IPS DF 6.9 (cell line): ENCODE data around the gene RABIF.
"Not testable (repeated sequence)": the region's sequence is repeated elsewhere in the genome, so short reads cannot be mapped to it uniquely, and the experiment has no call there.

Experiments
- DNase-seq: peaks from one replicate; pipeline ENCODE4 v3.0.0-alpha.2; 2013; ENCODE audit warnings: low read depth, low spot score
- H3K27ac ChIP-seq: one replicate; pipeline ENCODE4 v1.5.1; 2013; ENCODE audit warnings: low read length, control low read depth
- H3K27me3 ChIP-seq: 2 replicates; pipeline ENCODE4 v1.6.1; 2013; ENCODE audit warnings: mild to moderate bottlenecking, low read length; ENCODE audit not compliant: control insufficient read depth, insufficient read depth
- H3K36me3 ChIP-seq: 2 replicates; pipeline ENCODE4 v1.6.1; 2013; ENCODE audit warnings: low read length; ENCODE audit not compliant: control insufficient read depth, insufficient read depth
- H3K4me1 ChIP-seq: 2 replicates; pipeline ENCODE4 v1.6.1; 2013; ENCODE audit warnings: low read length; ENCODE audit not compliant: control insufficient read depth, insufficient read depth
- H3K4me3 ChIP-seq: 2 replicates; pipeline ENCODE4 v1.5.1; 2013; ENCODE audit warnings: mild to moderate bottlenecking, low read length
- H3K9me3 ChIP-seq: 2 replicates; pipeline ENCODE4 v1.6.1; 2013; ENCODE audit warnings: low read length, inconsistent platforms; ENCODE audit not compliant: control insufficient read depth, insufficient read depth
- WGBS: extraction: QIAGEN DNeasy Blood & Tissue Kit; methylation state at CpG from one replicate; pipeline ENCODE4 v1.1.7; 2013; ENCODE audit warnings: mixed read lengths, missing lambda C conversion rate; ENCODE audit not compliant: insufficient read length, insufficient coverage; 5-methylcytosine and 5-hydroxymethylcytosine counted together

RABIF gene

DNA sequence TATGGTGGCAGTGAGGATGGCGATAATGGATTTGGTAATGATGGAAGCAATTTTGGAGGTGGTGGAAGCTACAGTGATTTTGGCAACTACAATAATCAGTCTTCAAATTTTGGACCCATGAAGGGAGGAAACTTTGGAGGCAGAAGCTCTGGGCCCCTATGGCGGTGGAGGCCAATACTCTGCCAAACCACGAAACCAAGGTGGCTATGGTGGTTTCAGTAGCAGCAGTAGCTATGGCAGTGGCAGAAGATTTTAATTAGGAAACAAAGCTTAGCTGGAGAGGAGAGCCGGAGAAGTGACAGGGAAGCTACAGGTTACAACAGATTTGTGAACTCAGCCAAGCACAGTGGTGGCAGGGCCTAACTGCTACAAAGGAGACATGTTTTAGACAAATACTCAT is 23.5 kb upstream of the RABIF start:
- H3K27me3 ChIP-seq, H3K4me1 ChIP-seq, H3K27ac ChIP-seq, H3K9me3 ChIP-seq, DNase-seq, H3K4me3 ChIP-seq: not testable (repeated sequence)
- no CpG with 5 or more reads among the region's 4 CpGs for WGBS
- peaks cover 25% of the 10 kb centered on the region; the same call in 1 of the 2 replicates for H3K36me3 ChIP-seq

DNA sequence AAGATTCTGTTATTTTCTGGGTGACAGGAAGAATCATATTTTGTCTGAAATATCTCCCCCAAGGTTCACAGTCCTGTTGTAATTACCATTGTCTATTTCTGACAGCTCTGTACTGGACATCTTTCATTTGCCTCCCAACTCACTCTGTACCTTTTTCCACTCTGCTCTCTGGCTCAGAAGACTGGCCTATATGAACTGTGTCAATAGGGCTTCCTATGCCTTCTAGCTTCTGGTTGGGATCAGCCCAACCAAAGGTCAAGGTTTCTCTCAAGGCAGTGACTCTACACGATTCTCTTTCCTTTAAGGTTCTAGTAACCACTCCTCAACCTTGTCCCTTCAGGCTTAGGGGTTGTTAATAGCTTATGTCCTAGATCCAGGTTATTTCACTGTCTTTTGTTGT is 20.5 kb upstream of the RABIF start:
- no CpG with 5 or more reads among the region's 1 CpG for WGBS
- Histone ChIP-seq H3K36me3 (peaks cover 20% of the 10 kb centered on the region; the same call in 1 of the 2 replicates), H3K27me3 (no peaks in the 10 kb centered on the region), H3K27ac (no peak overlapping the region), H3K4me1 (no peaks in the 10 kb centered on the region), H3K9me3 (no peaks in the 10 kb centered on the region), H3K4me3 (no peak overlapping the region)
- no peak for DNase-seq

DNA sequence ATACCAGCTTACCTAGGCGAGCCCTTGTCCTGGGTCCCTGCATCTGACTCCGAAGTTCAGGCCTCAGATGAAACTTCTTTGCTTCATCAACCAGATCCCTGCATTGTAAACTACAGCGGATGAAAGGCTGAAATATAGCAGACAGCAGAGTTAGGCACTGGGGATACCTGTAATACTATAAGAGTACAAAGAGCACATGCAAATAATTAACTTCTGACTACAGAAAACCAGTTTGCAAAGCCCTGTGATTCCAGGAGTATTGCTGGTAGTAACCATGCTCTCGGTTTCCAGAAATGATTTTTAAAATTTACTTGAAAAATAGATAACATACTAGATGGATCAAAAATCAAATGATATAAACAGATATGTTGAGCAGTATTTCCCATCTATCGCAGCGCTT is 20.0 kb upstream of the RABIF start:
- Histone ChIP-seq H3K4me3 (no peak overlapping the region), H3K36me3 (peaks cover 18% of the 10 kb centered on the region; the same call in 1 of the 2 replicates), H3K4me1 (no peaks in the 10 kb centered on the region), H3K9me3 (no peaks in the 10 kb centered on the region), H3K27ac (no peak overlapping the region), H3K27me3 (no peaks in the 10 kb centered on the region)
- DNase-seq = no peak
- WGBS = no CpG with 5 or more reads among the region's 6 CpGs

DNA sequence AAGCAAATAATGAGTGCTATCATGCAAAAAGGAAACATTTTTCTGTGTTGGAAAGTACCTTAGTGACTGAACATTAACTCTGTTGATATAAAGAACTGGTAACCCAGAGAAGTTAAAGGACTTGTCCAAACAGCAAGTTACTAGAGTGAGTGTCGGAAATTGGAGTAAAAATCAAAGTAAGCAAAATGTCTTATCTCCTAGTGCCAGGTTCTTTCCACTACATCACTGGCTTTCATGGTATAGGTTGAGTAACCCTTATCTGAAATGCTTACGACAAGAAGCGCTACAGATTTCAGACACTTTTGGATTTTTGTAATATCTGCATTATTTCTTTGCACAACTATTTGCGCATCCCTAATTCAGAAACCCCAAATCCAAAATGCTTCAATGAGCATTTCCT is 16.4 kb upstream of the RABIF start:
- DNase-seq = no peak
- Histone ChIP-seq H3K9me3 (no peaks in the 10 kb centered on the region), H3K4me1 (no peaks in the 10 kb centered on the region), H3K36me3 (peaks cover 7% of the 10 kb centered on the region; the same call in 1 of the 2 replicates), H3K27ac (no peak overlapping the region), H3K27me3 (no peaks in the 10 kb centered on the region), H3K4me3 (no peak overlapping the region)
- WGBS = no CpG with 5 or more reads among the region's 4 CpGs

DNA sequence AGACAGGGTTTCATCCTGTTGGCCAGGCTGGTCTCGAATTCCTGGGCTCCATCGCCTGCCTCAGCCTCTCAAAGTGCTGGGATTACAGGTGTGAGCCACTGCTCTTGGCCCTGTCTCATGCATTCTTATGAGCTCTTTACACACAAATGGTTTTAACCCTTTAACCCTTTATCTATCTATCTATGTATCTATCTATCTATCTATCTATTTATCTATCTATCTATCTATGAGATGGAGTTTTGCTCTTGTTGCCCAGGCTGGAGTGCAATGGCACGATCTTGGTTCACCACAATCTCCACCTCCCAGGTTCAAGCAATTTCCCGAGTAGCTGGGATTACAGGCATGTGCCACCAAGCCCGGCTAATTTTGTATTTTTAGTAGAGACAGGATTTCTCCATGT is 14.9 kb upstream of the RABIF start:
- DNase-seq, H3K4me3 ChIP-seq, H3K9me3 ChIP-seq, H3K36me3 ChIP-seq, H3K27ac ChIP-seq, H3K27me3 ChIP-seq, H3K4me1 ChIP-seq: not testable (repeated sequence)
- no CpG with 5 or more reads among the region's 5 CpGs for WGBS

DNA sequence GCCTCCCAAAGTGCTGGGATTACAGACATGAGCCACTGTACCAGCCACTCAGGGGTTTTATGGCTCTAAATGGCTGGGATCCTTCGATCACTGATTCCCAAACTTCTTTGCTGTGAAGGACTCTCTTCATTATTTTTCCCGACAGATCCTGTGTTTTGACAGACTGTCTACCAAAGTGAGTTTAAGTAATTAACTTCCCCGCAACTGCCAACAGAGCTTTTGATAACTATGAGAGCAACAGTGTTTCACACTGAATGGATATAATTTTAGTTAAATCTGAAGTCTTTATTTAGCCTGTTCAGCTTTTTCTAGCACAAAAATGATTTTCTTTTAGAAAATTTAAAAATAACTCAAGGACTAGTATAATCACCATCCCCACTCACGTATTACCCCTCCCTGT is 12.6 kb upstream of the RABIF start:
- DNase-seq = no peak
- Histone ChIP-seq H3K9me3 (no peaks in the 10 kb centered on the region), H3K27me3 (no peaks in the 10 kb centered on the region), H3K4me3 (no peak overlapping the region), H3K36me3 (peaks cover 2% of the 10 kb centered on the region; the same call in 1 of the 2 replicates), H3K4me1 (no peaks in the 10 kb centered on the region), H3K27ac (no peak overlapping the region)
- WGBS = no CpG with 5 or more reads among the region's 4 CpGs

DNA sequence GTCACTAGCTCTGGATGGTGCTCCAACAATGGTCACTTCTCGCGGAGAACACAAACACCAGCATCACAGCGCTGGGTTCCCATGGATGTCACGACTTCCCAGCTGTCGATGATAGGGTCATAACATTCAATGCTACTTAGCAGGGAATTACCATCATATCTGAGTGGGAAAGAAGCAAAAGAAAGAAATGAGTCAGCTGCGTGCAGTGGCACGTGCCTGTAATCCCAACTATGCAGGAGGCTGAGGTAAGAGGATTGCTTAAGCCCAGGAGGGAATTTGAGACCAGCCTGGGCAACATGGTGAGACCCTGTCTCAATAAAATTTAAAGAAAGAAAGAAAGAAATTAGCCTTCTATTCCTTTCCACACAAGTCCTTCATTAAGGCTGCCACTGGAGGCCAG is 3.6 kb upstream of the RABIF start:
- WGBS = no CpG with 5 or more reads among the region's 7 CpGs
- Histone ChIP-seq H3K27me3 (no peaks in the 10 kb centered on the region), H3K36me3 (peaks cover 13% of the 10 kb centered on the region; the same call in 1 of the 2 replicates), H3K4me3 (no peak overlapping the region), H3K9me3 (no peaks in the 10 kb centered on the region), H3K4me1 (no peaks in the 10 kb centered on the region), H3K27ac (no peak overlapping the region)
- DNase-seq = no peak

DNA sequence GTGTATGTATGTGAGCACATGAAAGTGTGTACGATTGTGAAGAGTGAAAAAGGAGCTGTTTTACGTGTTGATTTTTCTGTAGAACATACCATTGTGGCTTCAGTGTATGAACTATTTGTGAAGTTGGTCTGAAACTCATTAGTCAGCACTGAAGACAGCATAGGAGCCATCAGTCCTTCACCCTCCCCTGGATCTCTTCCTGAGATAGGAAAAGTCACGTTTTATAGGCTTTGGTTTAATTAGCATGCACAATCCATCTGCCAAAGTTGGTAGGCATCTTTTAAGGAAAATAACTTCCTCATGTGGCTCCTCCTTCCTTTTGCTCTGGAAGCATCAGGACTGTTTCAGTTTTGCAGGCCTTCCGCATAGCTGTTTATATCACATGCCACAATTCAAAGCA is 1.4 kb upstream of the RABIF start:
- H3K27ac ChIP-seq = no peak overlapping the region
- DNase-seq = no peak
- no peaks in the 10 kb centered on the region for H3K4me1 ChIP-seq
- no peaks in the 10 kb centered on the region for H3K27me3 ChIP-seq
- H3K4me3 ChIP-seq = no peak overlapping the region
- WGBS = 100% methylated on average over 2 of the region's 4 CpGs
- H3K36me3 ChIP-seq = peaks cover 9% of the 10 kb centered on the region; the same call in 1 of the 2 replicates
- H3K9me3 ChIP-seq = no peaks in the 10 kb centered on the region

DNA sequence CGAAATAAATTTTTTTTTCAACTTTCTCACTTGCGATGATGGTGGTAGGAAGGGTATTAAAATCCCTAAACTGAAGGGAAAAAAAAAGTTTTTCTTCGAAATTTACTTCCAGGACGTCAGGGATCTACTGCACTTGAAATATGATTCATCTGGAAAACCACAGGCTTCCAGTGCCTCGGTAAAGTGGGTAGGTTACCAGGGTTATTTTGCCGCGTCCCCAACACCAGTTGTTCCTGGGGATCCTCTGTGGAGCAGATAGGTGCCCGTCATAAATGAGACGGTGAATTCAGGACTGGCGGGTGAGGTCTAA is 773 bp downstream of the RABIF start:
- Histone ChIP-seq H3K9me3 (no peaks in the 10 kb centered on the region), H3K27ac (no peak overlapping the region), H3K27me3 (no peaks in the 10 kb centered on the region), H3K4me1 (no peaks in the 10 kb centered on the region), H3K4me3 (peak overlapping the region; percentile 72; the same call in 1 of the 2 replicates), H3K36me3 (peaks cover 6% of the 10 kb centered on the region; the same call in 1 of the 2 replicates)
- DNase-seq = peak; percentile 20
- no CpG with 5 or more reads among the region's 10 CpGs for WGBS

DNA sequence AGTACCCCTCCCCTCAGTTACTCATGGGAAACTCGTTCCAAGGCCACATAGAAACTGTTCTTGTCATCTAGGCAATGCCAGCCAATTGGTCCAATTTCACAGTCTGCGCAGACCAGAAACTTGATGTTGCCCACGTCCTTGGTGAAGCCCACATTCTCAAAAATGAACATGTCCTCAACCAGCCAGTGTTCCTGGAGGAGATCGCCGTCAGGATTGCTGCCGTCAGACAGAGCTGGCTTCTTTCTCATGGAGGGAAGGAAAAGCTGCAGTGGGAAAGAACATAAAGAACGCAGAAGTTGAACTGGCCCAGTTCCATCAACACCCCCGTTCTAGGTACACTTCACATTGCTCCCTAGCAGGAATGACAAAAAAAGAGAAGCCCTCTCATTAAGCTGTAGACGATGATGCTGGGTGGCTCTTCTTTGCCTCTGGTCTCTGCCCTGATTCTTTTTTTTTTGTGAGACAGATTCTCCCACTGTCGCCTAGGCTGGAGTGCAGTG is 7.9 kb downstream of the RABIF start:
- H3K9me3 ChIP-seq = no peaks in the 10 kb centered on the region
- DNase-seq = no peak
- no peaks in the 10 kb centered on the region for H3K27me3 ChIP-seq
- H3K4me3 ChIP-seq = no peak overlapping the region
- no peaks in the 10 kb centered on the region for H3K4me1 ChIP-seq
- peaks cover 5% of the 10 kb centered on the region; the same call in 1 of the 2 replicates for H3K36me3 ChIP-seq
- H3K27ac ChIP-seq = no peak overlapping the region
- no CpG with 5 or more reads among the region's 10 CpGs for WGBS

DNA sequence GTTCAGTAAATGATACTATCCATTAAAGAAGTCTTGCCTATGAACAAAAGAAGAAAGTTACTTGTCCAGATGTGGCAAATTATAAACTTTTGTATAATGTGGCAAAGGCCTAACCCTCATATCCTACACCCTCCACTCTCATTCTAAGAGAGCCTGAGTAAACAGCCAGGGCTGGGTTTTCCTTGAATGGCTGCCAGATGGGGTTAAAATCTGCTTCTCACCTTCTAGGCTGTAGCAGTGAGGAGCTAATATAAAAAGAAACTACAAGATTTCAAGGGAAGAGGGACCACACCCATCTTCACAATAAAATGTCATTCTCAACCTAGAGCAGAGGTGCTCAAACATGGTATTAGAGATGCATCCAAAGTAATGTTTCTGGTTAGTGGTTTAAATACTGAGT is 8.9 kb downstream of the RABIF start:
- H3K27me3 ChIP-seq = no peaks in the 10 kb centered on the region
- DNase-seq = no peak
- H3K27ac ChIP-seq = no peak overlapping the region
- H3K36me3 ChIP-seq = peaks cover 5% of the 10 kb centered on the region; the same call in 1 of the 2 replicates
- H3K9me3 ChIP-seq = no peaks in the 10 kb centered on the region
- no peak overlapping the region for H3K4me3 ChIP-seq
- no peaks in the 10 kb centered on the region for H3K4me1 ChIP-seq
